Neural progenitor cell (in vitro differentiated cells): Measurements from ENCODE around the gene RASGRF1. TPM values are rescaled to one million over a fixed set of nuclear protein-coding genes. Genes with fewer than 3 reads are reported as not detected.
A peak's percentile ranks its signal among the peaks of the same experiment; 100 is the strongest.

ENCODE experiments used
- DNase-seq: peaks from one replicate; pipeline ENCODE4 v3.0.0-alpha.2; 2016; ENCODE audit warnings: low spot score
- H2AFZ ChIP-seq: fragments of 200-600 bp; sonication (generic); replicated peaks from 2 replicates; pipeline ENCODE4 v1.6.1; 2016; ENCODE audit warnings: antibody characterized with exemption
- H3F3A ChIP-seq: fragments of 200-600 bp; sonication (generic); 2 replicates; pipeline ENCODE4 v1.6.1; 2016; ENCODE audit warnings: antibody characterized with exemption, low read depth
- H3K27ac ChIP-seq: fragments of 200-600 bp; sonication (generic); 2 replicates; pipeline ENCODE4 v1.5.1; 2016; ENCODE audit warnings: mild to moderate bottlenecking
- H3K27me3 ChIP-seq: fragments of 200-600 bp; sonication (generic); 2 replicates; pipeline ENCODE4 v1.6.1; 2016; ENCODE audit warnings: mild to moderate bottlenecking, moderate library complexity
- H3K36me3 ChIP-seq: fragments of 200-600 bp; sonication (generic); 2 replicates; pipeline ENCODE4 v1.5.1; 2016
- H3K4me1 ChIP-seq: fragments of 200-600 bp; sonication (generic); 2 replicates; pipeline ENCODE4 v1.6.1; 2016; ENCODE audit warnings: mixed run types
- H3K4me2 ChIP-seq: fragments of 200-600 bp; sonication (generic); 2 replicates; pipeline ENCODE4 v1.6.1; 2016
- H3K4me3 ChIP-seq: fragments of 200-600 bp; sonication (generic); 2 replicates; pipeline ENCODE4 v1.5.1; 2016
- H3K79me2 ChIP-seq: fragments of 200-600 bp; sonication (generic); 2 replicates; pipeline ENCODE4 v1.6.1; 2016; ENCODE audit warnings: low read depth
- H3K9ac ChIP-seq: fragments of 200-600 bp; sonication (generic); 2 replicates; pipeline ENCODE4 v1.6.1; 2016
- H3K9me3 ChIP-seq: fragments of 200-600 bp; sonication (generic); 2 replicates; pipeline ENCODE4 v1.5.1; 2016; ENCODE audit warnings: low read depth
- H4K20me1 ChIP-seq: fragments of 200-600 bp; sonication (generic); 2 replicates; pipeline ENCODE4 v1.6.1; 2016; ENCODE audit warnings: low read depth
- H3K27ac Mint-ChIP-seq: 3 replicates; pipeline ENCODE4 v1.8.0; 2021; ENCODE audit warnings: mixed read lengths
- H3K27me3 Mint-ChIP-seq: 2 replicates; pipeline ENCODE4 v1.8.0; 2022; ENCODE audit warnings: low read depth, mild to moderate bottlenecking, inconsistent platforms, moderate library complexity, mixed read lengths; ENCODE audit not compliant: insufficient read depth
- H3K36me3 Mint-ChIP-seq: 3 replicates; pipeline ENCODE4 v1.8.0; 2021; ENCODE audit warnings: mixed read lengths
- H3K4me1 Mint-ChIP-seq: 3 replicates; pipeline ENCODE4 v1.8.0; 2021; ENCODE audit warnings: mixed read lengths
- H3K4me3 Mint-ChIP-seq: 3 replicates; pipeline ENCODE4 v1.8.0; 2021; ENCODE audit warnings: mild to moderate bottlenecking, moderate library complexity, mixed read lengths
- H3K9me3 Mint-ChIP-seq: 3 replicates; pipeline ENCODE4 v1.8.0; 2020; ENCODE audit warnings: mixed read lengths
- CTCF ChIP-seq: fragments of 200-600 bp; sonication (generic); IDR thresholded peaks from 2 replicates; pipeline ENCODE4 v1.5.1; 2017; ENCODE audit warnings: antibody characterized with exemption, mild to moderate bottlenecking
- EZH2 ChIP-seq: fragments of 200-600 bp; sonication (generic); IDR thresholded peaks from 2 replicates; pipeline ENCODE4 v1.6.1; 2017; ENCODE audit warnings: antibody characterized with exemption, mild to moderate bottlenecking, moderate library complexity
- EZH2phosphoT487 ChIP-seq: fragments of 200-600 bp; sonication (generic); IDR thresholded peaks from 2 replicates; pipeline ENCODE4 v1.6.1; 2017; ENCODE audit warnings: antibody characterized with exemption
- total RNA-seq: library from RNA; depleted of rRNA; stranded (reverse); fragments of >200 nt; gene quantifications from 2 replicates; pipeline ENCODE4 v1.2.3, GENCODE V29; 2015; ENCODE audit warnings: low replicate concordance

RASGRF1 gene
- total RNA-seq, 1 donor from 2014 or later, result 0.22 TPM

GRCh38 chr15:78925956-78926743 lies 164.4 kb downstream of the RASGRF1 start:
- no peaks in the 10 kb centered on the region for H3K27me3 ChIP-seq
- H3K4me1 Mint-ChIP-seq, result no peaks in the 10 kb centered on the region
- no peaks in the 10 kb centered on the region for H4K20me1 ChIP-seq

GRCh38 chr15:78925076-78925624 lies 165.4 kb downstream of the RASGRF1 start:
- TF ChIP-seq EZH2phosphoT487 (no peak), EZH2 (no peak), CTCF (no peak)
- peak overlapping the region; percentile 82 for H3K27ac Mint-ChIP-seq

More at GRCh38 chr15:78925956-78926743, 164.4 kb downstream of the RASGRF1 start:
- Mint-ChIP-seq H3K27ac (no peak overlapping the region), H3K9me3 (no peaks in the 10 kb centered on the region), H3K4me3 (no peak overlapping the region), H3K27me3 (peaks cover 5% of the 10 kb centered on the region), H3K36me3 (peaks cover 13% of the 10 kb centered on the region)
- Histone ChIP-seq H3F3A (no peaks in the 10 kb centered on the region), H3K4me1 (no peaks in the 10 kb centered on the region), H3K9ac (no peak overlapping the region), H3K27ac (no peak overlapping the region), H2AFZ (no peak overlapping the region), H3K9me3 (no peaks in the 10 kb centered on the region), H3K36me3 (no peaks in the 10 kb centered on the region), H3K4me3 (no peak overlapping the region), H3K4me2 (no peak overlapping the region), H3K79me2 (no peaks in the 10 kb centered on the region)
- TF ChIP-seq EZH2phosphoT487 (no peak), EZH2 (no peak), CTCF (no peak)
- no peak for DNase-seq

GRCh38 chr15:78923480-78924360 lies 166.9 kb downstream of the RASGRF1 start:
- peaks cover 4% of the 10 kb centered on the region for H3K27me3 Mint-ChIP-seq
- peaks cover 21% of the 10 kb centered on the region for H3K36me3 Mint-ChIP-seq
- H3K27ac Mint-ChIP-seq, result peak overlapping the region; percentile 34
- Histone ChIP-seq H4K20me1 (no peaks in the 10 kb centered on the region), H3K4me3 (no peak overlapping the region), H3K27me3 (no peaks in the 10 kb centered on the region), H3K79me2 (no peaks in the 10 kb centered on the region), H3K4me1 (no peaks in the 10 kb centered on the region), H3F3A (no peaks in the 10 kb centered on the region), H3K9ac (no peak overlapping the region), H3K36me3 (no peaks in the 10 kb centered on the region), H3K9me3 (no peaks in the 10 kb centered on the region), H3K4me2 (no peak overlapping the region), H2AFZ (no peak overlapping the region), H3K27ac (no peak overlapping the region)
- no peaks in the 10 kb centered on the region for H3K4me1 Mint-ChIP-seq
- no peak overlapping the region for H3K4me3 Mint-ChIP-seq
- no peaks in the 10 kb centered on the region for H3K9me3 Mint-ChIP-seq
- TF ChIP-seq EZH2, result no peak
- TF ChIP-seq CTCF, result no peak
- TF ChIP-seq EZH2phosphoT487, result no peak
- no peak for DNase-seq

More at GRCh38 chr15:78925076-78925624, 165.4 kb downstream of the RASGRF1 start:
- Histone ChIP-seq H3F3A (no peaks in the 10 kb centered on the region), H3K36me3 (no peaks in the 10 kb centered on the region), H3K4me3 (no peak overlapping the region), H3K4me1 (no peaks in the 10 kb centered on the region), H3K27ac (no peak overlapping the region), H3K9ac (no peak overlapping the region), H4K20me1 (no peaks in the 10 kb centered on the region), H3K27me3 (no peaks in the 10 kb centered on the region), H3K4me2 (no peak overlapping the region), H3K79me2 (no peaks in the 10 kb centered on the region), H3K9me3 (no peaks in the 10 kb centered on the region), H2AFZ (no peak overlapping the region)
- no peaks in the 10 kb centered on the region for H3K9me3 Mint-ChIP-seq
- H3K36me3 Mint-ChIP-seq, result peaks cover 13% of the 10 kb centered on the region
- no peak overlapping the region for H3K4me3 Mint-ChIP-seq
- peaks cover 6% of the 10 kb centered on the region for H3K27me3 Mint-ChIP-seq
- no peak for DNase-seq
- H3K4me1 Mint-ChIP-seq, result no peaks in the 10 kb centered on the region
